ENCODE measurements around the gene ADGRA1.
"Not testable (repeated sequence)": the region's sequence is repeated elsewhere in the genome, so short reads cannot be mapped to it uniquely, and the experiment has no call there.

The ADGRA1 gene

GRCh38 chr10:133165556-133166503 lies 78.1 kb downstream of the ADGRA1 start:
- no peak for DNase-seq

GRCh38 chr10:133166504-133166827 lies 78.7 kb downstream of the ADGRA1 start:
- DNase-seq = no peak

- DNase-seq = no peak
Observed at GRCh38 chr10:133166828-133167692, 79.3 kb downstream of the ADGRA1 start.

GRCh38 chr10:133167693-133168616 lies 80.2 kb downstream of the ADGRA1 start:
- no peak for DNase-seq

- DNase-seq = no peak
Observed at GRCh38 chr10:133168617-133169031, 80.9 kb downstream of the ADGRA1 start.

GRCh38 chr10:133169173-133169947 lies 81.6 kb downstream of the ADGRA1 start:
- no peak for DNase-seq

GRCh38 chr10:133170092-133170491 lies 82.4 kb downstream of the ADGRA1 start:
- DNase-seq = no peak

GRCh38 chr10:133173860-133174640 lies 86.3 kb downstream of the ADGRA1 start:
- no peak for DNase-seq

GRCh38 chr10:133174689-133175263 lies 87.1 kb downstream of the ADGRA1 start:
- no peak for DNase-seq

GRCh38 chr10:133175624-133176023 lies 87.9 kb downstream of the ADGRA1 start:
- not testable (repeated sequence) for DNase-seq

GRCh38 chr10:133176546-133176945 lies 88.8 kb downstream of the ADGRA1 start:
- DNase-seq = no peak

- no peak for DNase-seq
Observed at GRCh38 chr10:133177380-133178157, 89.8 kb downstream of the ADGRA1 start.

- no peak for DNase-seq
Observed at GRCh38 chr10:133178357-133179127, 90.8 kb downstream of the ADGRA1 start.

- no peak for DNase-seq
Observed at GRCh38 chr10:133179128-133179520, 91.4 kb downstream of the ADGRA1 start.

GRCh38 chr10:133179651-133180050 lies 91.9 kb downstream of the ADGRA1 start:
- DNase-seq = no peak

- DNase-seq = no peak
Observed at GRCh38 chr10:133180192-133180964, 92.7 kb downstream of the ADGRA1 start.

GRCh38 chr10:133180965-133181639 lies 93.4 kb downstream of the ADGRA1 start:
- no peak for DNase-seq

Measured in SHP77 (cell line).